ENCODE data around the gene DPYD. TPM values are rescaled to one million over a fixed set of nuclear protein-coding genes. Genes with fewer than 3 reads are reported as not detected.

DPYD gene
- total RNA-seq, 1 experiment from 2014 or later, result 7.0 TPM

- TF ChIP-seq, protein P1, sequence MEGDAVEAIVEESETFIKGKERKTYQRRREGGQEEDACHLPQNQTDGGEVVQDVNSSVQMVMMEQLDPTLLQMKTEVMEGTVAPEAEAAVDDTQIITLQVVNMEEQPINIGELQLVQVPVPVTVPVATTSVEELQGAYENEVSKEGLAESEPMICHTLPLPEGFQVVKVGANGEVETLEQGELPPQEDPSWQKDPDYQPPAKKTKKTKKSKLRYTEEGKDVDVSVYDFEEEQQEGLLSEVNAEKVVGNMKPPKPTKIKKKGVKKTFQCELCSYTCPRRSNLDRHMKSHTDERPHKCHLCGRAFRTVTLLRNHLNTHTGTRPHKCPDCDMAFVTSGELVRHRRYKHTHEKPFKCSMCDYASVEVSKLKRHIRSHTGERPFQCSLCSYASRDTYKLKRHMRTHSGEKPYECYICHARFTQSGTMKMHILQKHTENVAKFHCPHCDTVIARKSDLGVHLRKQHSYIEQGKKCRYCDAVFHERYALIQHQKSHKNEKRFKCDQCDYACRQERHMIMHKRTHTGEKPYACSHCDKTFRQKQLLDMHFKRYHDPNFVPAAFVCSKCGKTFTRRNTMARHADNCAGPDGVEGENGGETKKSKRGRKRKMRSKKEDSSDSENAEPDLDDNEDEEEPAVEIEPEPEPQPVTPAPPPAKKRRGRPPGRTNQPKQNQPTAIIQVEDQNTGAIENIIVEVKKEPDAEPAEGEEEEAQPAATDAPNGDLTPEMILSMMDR (IDR thresholded peaks at IDR 0.05; ENCODE audit: insufficient read depth in 1 of 2, low read depth in 1 of 2, low read length in 1 of 2, severe bottlenecking in 1 of 2, unreplicated experiment in 1 of 2), result no peak
- Mint-ChIP-seq H3K27ac (ENCODE audit: unreplicated experiment) (no peak overlapping the region), H3K4me1 (ENCODE audit: low read depth, unreplicated experiment) (no peaks in the 10 kb centered on the region), H3K36me3 (ENCODE audit: insufficient read depth, unreplicated experiment) (no peaks in the 10 kb centered on the region), H3K27me3 (ENCODE audit: insufficient read depth, unreplicated experiment) (no peaks in the 10 kb centered on the region), H3K9me3 (ENCODE audit: unreplicated experiment) (no peaks in the 10 kb centered on the region), H3K4me3 (ENCODE audit: unreplicated experiment) (no peak overlapping the region)
- no TSS peak for BruUV-seq (replicated peaks)
- Histone ChIP-seq H3K27me3 (replicated peaks; ENCODE audit: control insufficient read depth, insufficient read depth, low read length) (no peaks in the 10 kb centered on the region), H3K36me3 (ENCODE audit: control insufficient read depth, insufficient read depth, low read length) (no peaks in the 10 kb centered on the region), H3K9me3 (no peaks in the 10 kb centered on the region), H3K4me3 (ENCODE audit: low read depth, low read length) (no peak overlapping the region), H3K4me1 (no peaks in the 10 kb centered on the region)
- ChIA-PET CTCF (no interaction called here), POLR2A (no interaction called here)
- intact Hi-C loops (cut with micrococcal nuclease; ENCODE audit: unreplicated experiment), result no loop called here
- no peak for DNase-seq
Observed at GRCh38 chr1:97904534-97904933, 16.3 kb downstream of the DPYD start.

DNA sequence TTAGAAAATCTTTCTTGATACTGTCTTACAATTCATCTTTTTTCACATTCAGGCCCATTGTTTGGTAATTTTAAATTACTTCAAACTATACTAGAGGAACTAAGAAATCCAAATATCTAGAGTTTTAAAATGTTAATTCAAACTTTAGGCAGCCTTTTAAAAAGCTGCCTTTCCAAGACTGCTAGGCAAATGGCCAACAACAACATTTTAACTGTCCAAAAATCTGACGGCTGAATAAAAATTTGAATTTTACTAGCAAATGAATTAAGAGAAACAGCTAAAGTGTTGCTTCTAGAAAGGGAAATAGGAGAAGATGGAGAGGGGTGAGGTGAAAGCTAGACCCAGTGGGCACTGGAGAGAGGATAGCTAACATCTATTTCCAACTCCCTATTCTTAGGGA, 17.2 kb downstream of the DPYD start:
- Mint-ChIP-seq H3K9me3 (ENCODE audit: unreplicated experiment) (no peaks in the 10 kb centered on the region), H3K4me1 (ENCODE audit: low read depth, unreplicated experiment) (no peaks in the 10 kb centered on the region), H3K27me3 (ENCODE audit: insufficient read depth, unreplicated experiment) (no peaks in the 10 kb centered on the region), H3K4me3 (ENCODE audit: unreplicated experiment) (no peak overlapping the region), H3K36me3 (ENCODE audit: insufficient read depth, unreplicated experiment) (no peaks in the 10 kb centered on the region), H3K27ac (ENCODE audit: unreplicated experiment) (no peak overlapping the region)
- DNase-seq, result no peak
- no peaks in the 10 kb centered on the region for H3K9me3 ChIP-seq
- no peaks in the 10 kb centered on the region for H3K27me3 ChIP-seq (replicated peaks; ENCODE audit: control insufficient read depth, insufficient read depth, low read length)
- H3K36me3 ChIP-seq (ENCODE audit: control insufficient read depth, insufficient read depth, low read length), result no peaks in the 10 kb centered on the region
- ChIA-PET POLR2A (no interaction called here), CTCF (no interaction called here)
- TF ChIP-seq, protein P1 (IDR thresholded peaks at IDR 0.05; ENCODE audit: insufficient read depth in 1 of 2, low read depth in 1 of 2, low read length in 1 of 2, severe bottlenecking in 1 of 2, unreplicated experiment in 1 of 2), result no peak
- no peak overlapping the region for H3K4me3 ChIP-seq (ENCODE audit: low read depth, low read length)
- intact Hi-C loops (cut with micrococcal nuclease; ENCODE audit: unreplicated experiment), result no loop called here
- no TSS peak for BruUV-seq (replicated peaks)
- H3K4me1 ChIP-seq, result no peaks in the 10 kb centered on the region

DNA sequence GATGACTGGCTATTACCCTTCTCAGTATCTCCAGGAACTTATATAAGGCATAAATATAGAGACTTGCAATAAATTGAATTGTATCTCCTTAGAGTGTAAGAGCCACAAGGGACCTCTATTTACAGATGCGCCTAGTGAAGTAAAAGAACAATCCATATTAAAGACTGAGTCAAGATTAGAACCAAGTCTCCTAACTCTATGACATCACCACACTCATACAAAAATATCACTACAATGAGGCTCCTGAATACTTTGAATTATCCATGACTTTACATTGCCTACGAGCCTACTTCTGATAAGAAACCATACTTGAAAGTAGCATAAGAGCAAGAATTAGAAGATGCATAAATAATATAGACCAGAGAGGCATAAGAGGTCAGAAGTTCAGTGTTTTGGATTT, 18.8 kb downstream of the DPYD start:
- CTCF ChIA-PET, result no interaction called here
- H3K4me3 Mint-ChIP-seq (ENCODE audit: unreplicated experiment), result no peak overlapping the region
- DNase-seq, result no peak
- H3K27me3 Mint-ChIP-seq (ENCODE audit: insufficient read depth, unreplicated experiment), result no peaks in the 10 kb centered on the region
- Histone ChIP-seq H3K36me3 (ENCODE audit: control insufficient read depth, insufficient read depth, low read length) (no peaks in the 10 kb centered on the region), H3K27me3 (replicated peaks; ENCODE audit: control insufficient read depth, insufficient read depth, low read length) (no peaks in the 10 kb centered on the region), H3K4me3 (ENCODE audit: low read depth, low read length) (no peak overlapping the region), H3K4me1 (no peaks in the 10 kb centered on the region), H3K9me3 (no peaks in the 10 kb centered on the region)
- H3K36me3 Mint-ChIP-seq (ENCODE audit: insufficient read depth, unreplicated experiment), result no peaks in the 10 kb centered on the region
- no peaks in the 10 kb centered on the region for H3K4me1 Mint-ChIP-seq (ENCODE audit: low read depth, unreplicated experiment)
- H3K27ac Mint-ChIP-seq (ENCODE audit: unreplicated experiment), result no peak overlapping the region
- no peaks in the 10 kb centered on the region for H3K9me3 Mint-ChIP-seq (ENCODE audit: unreplicated experiment)
- no TSS peak for BruUV-seq (replicated peaks)
- intact Hi-C loops (cut with micrococcal nuclease; ENCODE audit: unreplicated experiment), result no loop called here
- POLR2A ChIA-PET, result no interaction called here
- TF ChIP-seq, protein P1 (IDR thresholded peaks at IDR 0.05; ENCODE audit: insufficient read depth in 1 of 2, low read depth in 1 of 2, low read length in 1 of 2, severe bottlenecking in 1 of 2, unreplicated experiment in 1 of 2), result no peak
